Measurements from ENCODE around the gene TEF.

GRCh38 chr22:41356430-41357028, 25.2 kb upstream of the TEF start:
- TF ChIP-seq, protein P1, sequence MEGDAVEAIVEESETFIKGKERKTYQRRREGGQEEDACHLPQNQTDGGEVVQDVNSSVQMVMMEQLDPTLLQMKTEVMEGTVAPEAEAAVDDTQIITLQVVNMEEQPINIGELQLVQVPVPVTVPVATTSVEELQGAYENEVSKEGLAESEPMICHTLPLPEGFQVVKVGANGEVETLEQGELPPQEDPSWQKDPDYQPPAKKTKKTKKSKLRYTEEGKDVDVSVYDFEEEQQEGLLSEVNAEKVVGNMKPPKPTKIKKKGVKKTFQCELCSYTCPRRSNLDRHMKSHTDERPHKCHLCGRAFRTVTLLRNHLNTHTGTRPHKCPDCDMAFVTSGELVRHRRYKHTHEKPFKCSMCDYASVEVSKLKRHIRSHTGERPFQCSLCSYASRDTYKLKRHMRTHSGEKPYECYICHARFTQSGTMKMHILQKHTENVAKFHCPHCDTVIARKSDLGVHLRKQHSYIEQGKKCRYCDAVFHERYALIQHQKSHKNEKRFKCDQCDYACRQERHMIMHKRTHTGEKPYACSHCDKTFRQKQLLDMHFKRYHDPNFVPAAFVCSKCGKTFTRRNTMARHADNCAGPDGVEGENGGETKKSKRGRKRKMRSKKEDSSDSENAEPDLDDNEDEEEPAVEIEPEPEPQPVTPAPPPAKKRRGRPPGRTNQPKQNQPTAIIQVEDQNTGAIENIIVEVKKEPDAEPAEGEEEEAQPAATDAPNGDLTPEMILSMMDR (IDR thresholded peaks at IDR 0.05): no peak
- TF ChIP-seq ZFX (IDR thresholded peaks at IDR 0.05; ENCODE audit: borderline replicate concordance): no peak

Data from 22Rv1 (cell line).